ENCODE data around the gene FTSJ3. TPM values are rescaled to one million over a fixed set of nuclear protein-coding genes. Genes with fewer than 3 reads are reported as not detected.
"Not testable (repeated sequence)": the region's sequence is repeated elsewhere in the genome, so short reads cannot be mapped to it uniquely, and the experiment has no call there.

Gene FTSJ3
- total and polyA plus RNA-seq, 2 experiments from 2014 or later = 29.2 to 61.5 TPM

- not testable (repeated sequence) for H3K4me3 ChIP-seq; H3K9me3 Mint-ChIP-seq; H3F3A ChIP-seq (replicated peaks; ENCODE audit: low read depth); H2AFZ ChIP-seq; H3K27me3 Mint-ChIP-seq (ENCODE audit: insufficient read depth, low read depth, poor library complexity); H3K27ac ChIP-seq (ENCODE audit: low read depth); H3K4me1 ChIP-seq (ENCODE audit: insufficient read depth); H3K27ac Mint-ChIP-seq; H3K27me3 ChIP-seq (ENCODE audit: insufficient read depth); H3K4me2 ChIP-seq; H3K36me3 Mint-ChIP-seq (ENCODE audit: low read depth); H3K4me1 Mint-ChIP-seq; ATAC-seq; DNase-seq (ENCODE audit: low spot score); H4K20me1 ChIP-seq (replicated peaks; ENCODE audit: insufficient read depth); H3K79me2 ChIP-seq (replicated peaks; ENCODE audit: insufficient read depth); H3K4me3 Mint-ChIP-seq; H3K36me3 ChIP-seq (ENCODE audit: insufficient read depth); H3K9me2 ChIP-seq (ENCODE audit: insufficient read depth)
These were observed 29.0 kb upstream of the FTSJ3 start for GRCh38 chr17:63856425-63856824.

- Histone ChIP-seq H3K79me2 (replicated peaks; ENCODE audit: insufficient read depth) (no peaks in the 10 kb centered on the region), H3K4me2 (no peak overlapping the region), H3K4me3 (no peak overlapping the region), H3K27me3 (ENCODE audit: insufficient read depth) (no peaks in the 10 kb centered on the region), H3K9me2 (ENCODE audit: insufficient read depth) (no peaks in the 10 kb centered on the region), H3K36me3 (ENCODE audit: insufficient read depth) (no peaks in the 10 kb centered on the region), H3K27ac (ENCODE audit: low read depth) (no peak overlapping the region), H4K20me1 (replicated peaks; ENCODE audit: insufficient read depth) (no peaks in the 10 kb centered on the region), H3F3A (replicated peaks; ENCODE audit: low read depth) (no peaks in the 10 kb centered on the region), H3K4me1 (ENCODE audit: insufficient read depth) (no peaks in the 10 kb centered on the region), H2AFZ (no peak overlapping the region)
- Mint-ChIP-seq H3K27ac (no peak overlapping the region), H3K4me1 (no peaks in the 10 kb centered on the region), H3K9me3 (no peaks in the 10 kb centered on the region), H3K4me3 (no peak overlapping the region), H3K36me3 (ENCODE audit: low read depth) (no peaks in the 10 kb centered on the region), H3K27me3 (ENCODE audit: insufficient read depth, low read depth, poor library complexity) (peaks cover 6% of the 10 kb centered on the region)
- no peak for DNase-seq (ENCODE audit: low spot score)
- ATAC-seq = no peak
- TF ChIP-seq JUNB (IDR thresholded peaks at IDR 0.05; ENCODE audit: unreplicated experiment) (no peak), ZNF462 (CRISPR knock-in tag; IDR thresholded peaks at IDR 0.05) (no peak), CREB1 (CRISPR knock-in tag; IDR thresholded peaks at IDR 0.05; ENCODE audit: low read depth) (no peak), EZH2 (IDR thresholded peaks at IDR 0.05; ENCODE audit: low read depth, unreplicated experiment) (no peak), CTCF (conservative IDR thresholded peaks at IDR 0.05; ENCODE audit: low read depth in 2 of 2) (no peak), NANOG (IDR thresholded peaks at IDR 0.05; ENCODE audit: borderline replicate concordance) (no peak), ETS1 (IDR thresholded peaks at IDR 0.05) (no peak), ZNF114 (CRISPR knock-in tag; IDR thresholded peaks at IDR 0.05) (no peak), POLR2AphosphoS5 (IDR thresholded peaks at IDR 0.05; ENCODE audit: low read depth) (no peak), REST (IDR thresholded peaks at IDR 0.05; ENCODE audit: unreplicated experiment) (no peak), ZNF331 (CRISPR knock-in tag; IDR thresholded peaks at IDR 0.05; ENCODE audit: low read depth) (no peak)
These were observed 27.7 kb upstream of the FTSJ3 start for GRCh38 chr17:63855185-63855584.
